ENCODE results near the gene USP3. TPM values are rescaled to one million over a fixed set of nuclear protein-coding genes. Genes with fewer than 3 reads are reported as not detected.
A peak's percentile ranks its signal among the peaks of the same experiment; 100 is the strongest.

USP3 gene
- total RNA-seq, 1 donor, result 45.8 TPM

DNA sequence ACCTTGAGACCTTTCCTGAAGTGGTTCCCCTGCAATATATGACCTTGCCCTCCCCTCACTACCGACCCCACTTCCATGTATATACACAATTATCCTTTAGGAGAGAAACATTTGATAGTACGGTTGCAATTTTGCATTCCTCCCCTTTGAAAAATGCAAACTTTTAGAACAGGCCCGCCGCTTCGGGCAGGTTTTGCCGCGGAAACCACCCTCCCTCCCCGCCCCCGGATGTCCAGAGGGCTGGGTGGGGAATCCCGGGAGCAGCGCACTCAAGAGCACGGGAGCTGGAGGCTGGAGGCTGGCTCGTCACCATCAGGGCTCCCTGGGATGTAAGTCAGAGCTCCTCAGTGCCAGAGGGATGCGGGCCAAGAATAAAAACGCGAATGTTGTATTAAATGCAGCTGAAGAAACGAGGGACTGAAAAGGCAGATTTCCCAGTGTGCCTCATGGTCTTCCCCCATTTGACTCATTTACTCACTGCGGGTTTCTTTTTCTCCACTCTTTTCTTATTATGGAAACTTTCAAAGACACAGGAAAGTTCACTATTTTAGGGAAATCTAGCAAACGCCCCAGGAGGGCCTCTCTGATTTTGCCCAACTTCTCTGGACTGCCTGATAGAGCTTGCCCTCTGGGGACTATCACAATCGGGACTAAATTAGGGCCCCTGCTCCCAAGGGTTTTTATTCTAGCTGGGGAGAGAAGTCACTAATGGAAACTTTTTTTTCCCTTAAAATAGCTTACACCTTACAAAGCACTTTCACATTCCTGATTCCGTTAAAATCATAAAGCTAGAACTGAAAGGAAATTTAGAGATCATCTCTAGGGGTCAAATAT, 2.9 kb upstream of the USP3 start:
- peak; percentile 98 for DNase-seq (ENCODE audit: low read depth)
- H3K4me3 ChIP-seq (ENCODE audit: low read depth, low read length), result peak overlapping the region; percentile 34
- TF ChIP-seq, protein P1, sequence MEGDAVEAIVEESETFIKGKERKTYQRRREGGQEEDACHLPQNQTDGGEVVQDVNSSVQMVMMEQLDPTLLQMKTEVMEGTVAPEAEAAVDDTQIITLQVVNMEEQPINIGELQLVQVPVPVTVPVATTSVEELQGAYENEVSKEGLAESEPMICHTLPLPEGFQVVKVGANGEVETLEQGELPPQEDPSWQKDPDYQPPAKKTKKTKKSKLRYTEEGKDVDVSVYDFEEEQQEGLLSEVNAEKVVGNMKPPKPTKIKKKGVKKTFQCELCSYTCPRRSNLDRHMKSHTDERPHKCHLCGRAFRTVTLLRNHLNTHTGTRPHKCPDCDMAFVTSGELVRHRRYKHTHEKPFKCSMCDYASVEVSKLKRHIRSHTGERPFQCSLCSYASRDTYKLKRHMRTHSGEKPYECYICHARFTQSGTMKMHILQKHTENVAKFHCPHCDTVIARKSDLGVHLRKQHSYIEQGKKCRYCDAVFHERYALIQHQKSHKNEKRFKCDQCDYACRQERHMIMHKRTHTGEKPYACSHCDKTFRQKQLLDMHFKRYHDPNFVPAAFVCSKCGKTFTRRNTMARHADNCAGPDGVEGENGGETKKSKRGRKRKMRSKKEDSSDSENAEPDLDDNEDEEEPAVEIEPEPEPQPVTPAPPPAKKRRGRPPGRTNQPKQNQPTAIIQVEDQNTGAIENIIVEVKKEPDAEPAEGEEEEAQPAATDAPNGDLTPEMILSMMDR (IDR thresholded peaks at IDR 0.05; ENCODE audit: insufficient read depth, low read length), result no peak

DNA sequence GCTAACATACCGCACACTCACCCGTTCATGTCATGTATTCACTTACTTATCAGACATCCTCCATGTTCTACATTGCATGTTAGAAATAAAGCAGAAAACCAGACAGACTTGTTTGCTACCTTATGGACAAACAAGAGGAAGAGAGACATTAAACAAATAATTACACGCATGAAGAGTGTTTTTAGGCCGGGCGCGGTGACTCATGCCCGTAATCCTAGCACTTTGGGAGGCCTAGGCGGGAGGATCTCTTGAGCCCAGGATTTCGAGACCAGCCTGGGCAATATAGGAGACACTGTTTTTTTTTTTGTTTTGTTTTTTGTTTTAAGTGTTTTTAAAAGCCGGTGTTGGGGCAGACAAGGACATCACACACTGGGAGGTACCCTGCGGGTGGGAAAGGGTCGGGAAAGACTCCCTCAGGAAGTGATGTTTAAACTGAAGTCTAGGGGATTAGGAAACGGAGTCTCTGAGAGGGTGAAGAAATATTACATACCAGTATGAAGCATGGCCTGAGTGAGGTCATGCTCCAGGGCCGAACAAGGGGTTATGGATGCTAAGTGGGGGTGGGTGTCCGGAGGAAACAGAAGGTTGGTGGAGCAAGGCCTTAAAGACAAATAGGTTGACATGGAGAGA, 2.1 kb upstream of the USP3 start:
- TF ChIP-seq, protein P1 (IDR thresholded peaks at IDR 0.05; ENCODE audit: insufficient read depth, low read length), result no peak
- DNase-seq (ENCODE audit: low read depth), result no peak
- H3K4me3 ChIP-seq (ENCODE audit: low read depth, low read length), result no peak overlapping the region

DNA sequence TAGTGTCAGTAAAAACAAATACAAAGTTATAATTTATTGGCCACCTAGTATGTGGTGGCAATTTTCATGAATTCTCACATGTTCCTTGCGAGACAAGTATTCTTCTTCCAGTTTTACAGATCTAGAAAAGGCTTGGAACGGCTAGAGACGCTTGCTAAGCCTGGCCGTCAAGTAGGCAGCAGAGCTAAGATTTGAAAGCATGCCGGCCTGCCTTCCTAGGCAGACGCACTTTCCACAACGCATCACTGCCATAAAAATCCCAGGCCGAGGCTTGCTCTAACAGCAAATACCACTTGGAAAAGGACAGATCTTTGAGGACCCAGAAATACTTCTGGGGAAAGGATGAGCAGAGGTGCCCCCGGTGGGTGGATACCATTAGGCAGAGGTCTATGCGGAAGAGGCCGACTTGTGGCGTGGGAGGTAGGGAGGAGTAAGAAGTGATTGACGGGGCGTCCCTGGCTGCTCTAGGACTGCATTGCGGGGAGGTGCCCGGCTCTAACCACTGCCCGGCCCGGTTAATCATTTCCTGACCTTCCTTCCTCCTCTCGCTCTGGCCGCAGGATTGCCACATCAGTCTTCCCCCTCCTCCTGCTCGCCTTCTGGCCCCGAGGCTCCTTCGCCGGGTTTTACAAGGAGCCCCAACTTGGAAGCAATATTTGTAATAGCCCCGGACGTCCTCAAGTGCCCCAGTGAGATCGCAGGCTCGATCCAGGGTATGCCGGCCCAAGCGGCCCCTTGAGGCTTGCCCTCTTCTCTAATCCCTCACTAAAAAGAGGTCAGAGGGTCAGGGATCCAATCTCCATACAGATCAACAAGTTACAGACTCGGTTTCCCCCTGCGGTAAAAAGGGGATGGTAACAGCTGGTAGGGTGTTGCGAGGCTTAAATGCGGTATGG, 1.3 kb upstream of the USP3 start:
- H3K4me3 ChIP-seq (ENCODE audit: low read depth, low read length), result peak overlapping the region; percentile 65
- peak; percentile 80 for DNase-seq (ENCODE audit: low read depth)
- TF ChIP-seq, protein P1 (IDR thresholded peaks at IDR 0.05; ENCODE audit: insufficient read depth, low read length), result no peak

DNA sequence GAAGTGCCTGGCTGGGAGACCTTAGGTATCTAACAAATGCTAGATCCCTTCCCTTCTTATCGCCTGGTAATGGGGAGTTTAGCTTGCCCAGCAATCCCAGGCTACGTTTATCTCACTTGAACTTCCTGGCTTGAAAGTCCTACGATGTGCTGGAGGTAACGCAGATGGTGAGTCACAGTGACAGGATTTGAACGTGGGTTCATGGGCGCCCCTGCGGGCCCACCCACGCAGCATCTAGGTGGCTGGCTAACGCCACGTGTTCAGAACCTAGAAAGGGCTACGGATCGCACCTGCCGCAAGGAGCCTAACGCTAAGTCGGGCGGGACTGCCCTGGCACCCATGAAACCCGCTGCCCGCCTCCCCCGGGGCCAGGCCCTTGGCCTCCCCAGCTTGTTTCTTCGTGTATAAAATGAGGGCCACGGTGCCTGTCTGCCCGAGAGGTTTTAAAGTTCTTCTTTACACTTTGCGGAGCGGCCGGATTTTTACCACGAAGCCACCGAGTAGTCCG, 600 bp upstream of the USP3 start:
- TF ChIP-seq, protein P1 (IDR thresholded peaks at IDR 0.05; ENCODE audit: insufficient read depth, low read length), result no peak
- DNase-seq (ENCODE audit: low read depth), result peak; percentile 85
- peak overlapping the region; percentile 65 for H3K4me3 ChIP-seq (ENCODE audit: low read depth, low read length)

DNA sequence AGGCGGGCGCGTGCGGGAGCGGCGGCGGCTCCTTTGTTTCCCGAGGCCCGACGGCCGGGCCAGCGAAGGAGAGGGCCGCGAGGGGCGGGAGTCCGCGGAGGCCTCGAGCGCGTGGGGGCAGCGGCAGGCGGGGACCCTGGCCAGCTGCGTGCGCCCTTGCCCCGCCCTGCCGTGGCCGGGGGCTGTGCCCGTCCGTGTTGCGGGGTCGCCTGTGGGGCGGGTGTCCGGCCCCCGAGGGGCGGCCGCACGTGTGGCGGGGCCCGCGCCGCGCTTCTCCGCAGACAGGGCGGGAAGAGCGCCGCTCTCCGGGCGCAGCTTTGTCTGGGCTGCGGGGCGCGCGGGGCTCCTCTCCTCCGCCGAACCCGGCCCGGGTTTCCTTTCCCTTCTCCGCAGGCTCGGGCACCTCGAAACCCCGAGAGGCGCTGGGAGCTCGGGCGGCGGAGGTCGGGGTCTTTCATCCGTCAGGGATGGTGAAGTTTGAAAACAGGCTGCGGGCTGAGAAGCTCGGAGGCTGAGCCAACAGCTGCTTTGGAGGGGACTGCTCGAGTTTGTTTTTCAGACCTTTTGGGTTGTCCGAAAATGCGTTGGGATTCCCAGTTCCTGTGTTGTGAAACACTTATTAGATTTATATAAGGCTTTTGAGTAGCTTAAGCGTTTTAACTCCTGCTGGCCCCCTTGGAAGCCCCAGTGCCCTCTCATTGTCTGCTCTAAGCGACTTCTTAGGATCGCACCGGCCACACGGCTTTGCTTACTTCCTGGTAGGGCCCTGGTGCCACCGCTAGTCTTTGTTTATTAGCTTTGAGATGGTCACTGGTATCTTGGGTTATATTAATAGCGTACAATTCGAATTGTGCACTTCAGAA, 817 bp downstream of the USP3 start:
- peak overlapping the region; percentile 88 for H3K4me3 ChIP-seq (ENCODE audit: low read depth, low read length)
- TF ChIP-seq, protein P1 (IDR thresholded peaks at IDR 0.05; ENCODE audit: insufficient read depth, low read length), result peak; percentile 46
- DNase-seq (ENCODE audit: low read depth), result peak; percentile 58
